Measurements from ENCODE around the gene HOXD12.

- TF ChIP-seq, protein P1, sequence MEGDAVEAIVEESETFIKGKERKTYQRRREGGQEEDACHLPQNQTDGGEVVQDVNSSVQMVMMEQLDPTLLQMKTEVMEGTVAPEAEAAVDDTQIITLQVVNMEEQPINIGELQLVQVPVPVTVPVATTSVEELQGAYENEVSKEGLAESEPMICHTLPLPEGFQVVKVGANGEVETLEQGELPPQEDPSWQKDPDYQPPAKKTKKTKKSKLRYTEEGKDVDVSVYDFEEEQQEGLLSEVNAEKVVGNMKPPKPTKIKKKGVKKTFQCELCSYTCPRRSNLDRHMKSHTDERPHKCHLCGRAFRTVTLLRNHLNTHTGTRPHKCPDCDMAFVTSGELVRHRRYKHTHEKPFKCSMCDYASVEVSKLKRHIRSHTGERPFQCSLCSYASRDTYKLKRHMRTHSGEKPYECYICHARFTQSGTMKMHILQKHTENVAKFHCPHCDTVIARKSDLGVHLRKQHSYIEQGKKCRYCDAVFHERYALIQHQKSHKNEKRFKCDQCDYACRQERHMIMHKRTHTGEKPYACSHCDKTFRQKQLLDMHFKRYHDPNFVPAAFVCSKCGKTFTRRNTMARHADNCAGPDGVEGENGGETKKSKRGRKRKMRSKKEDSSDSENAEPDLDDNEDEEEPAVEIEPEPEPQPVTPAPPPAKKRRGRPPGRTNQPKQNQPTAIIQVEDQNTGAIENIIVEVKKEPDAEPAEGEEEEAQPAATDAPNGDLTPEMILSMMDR (IDR thresholded peaks at IDR 0.05; ENCODE audit: low read depth, low read length), result no peak
- TF ChIP-seq POLR2A (IDR thresholded peaks at IDR 0.05; ENCODE audit: extremely low read depth, insufficient read length) (no peak), MAX (IDR thresholded peaks at IDR 0.05; ENCODE audit: low read depth, low read length) (no peak), MYC (IDR thresholded peaks at IDR 0.05; ENCODE audit: low read depth, low read length) (no peak)
Measured at GRCh38 chr2:176136374-176137251, 37.0 kb downstream of the HOXD12 start.
